Inferior parietal cortex (tissue), 1 donor: ENCODE results near the gene ARID5B.

ENCODE experiments used
- DNase-seq: peaks from one replicate; pipeline ENCODE4 v3.0.0-alpha.2; 2016; ENCODE audit errors: extremely low spot score

Gene ARID5B

DNA sequence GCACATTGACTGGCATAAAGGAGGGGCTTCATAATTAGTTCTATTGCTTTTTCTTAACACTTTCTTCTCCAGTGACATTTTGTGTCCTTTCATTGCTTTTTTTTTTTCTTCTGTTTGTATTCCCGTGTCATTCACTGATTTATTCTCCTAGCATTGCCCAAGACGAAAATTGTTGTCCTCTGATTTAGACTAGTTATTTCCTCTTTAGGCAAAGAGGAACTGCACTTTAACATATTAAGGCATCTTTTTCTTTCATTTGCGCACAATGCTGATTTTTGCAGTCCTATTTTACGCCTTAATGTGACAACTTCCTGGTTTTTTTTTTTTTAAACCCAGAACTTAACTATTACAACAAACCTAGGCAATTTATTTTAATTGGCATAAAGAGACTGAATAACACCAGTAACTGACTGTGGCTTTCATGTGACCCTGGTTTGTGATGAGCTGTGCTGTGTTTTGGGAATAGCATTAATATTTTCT lies 39.7 kb downstream of the ARID5B start:
- no peak for DNase-seq

DNA sequence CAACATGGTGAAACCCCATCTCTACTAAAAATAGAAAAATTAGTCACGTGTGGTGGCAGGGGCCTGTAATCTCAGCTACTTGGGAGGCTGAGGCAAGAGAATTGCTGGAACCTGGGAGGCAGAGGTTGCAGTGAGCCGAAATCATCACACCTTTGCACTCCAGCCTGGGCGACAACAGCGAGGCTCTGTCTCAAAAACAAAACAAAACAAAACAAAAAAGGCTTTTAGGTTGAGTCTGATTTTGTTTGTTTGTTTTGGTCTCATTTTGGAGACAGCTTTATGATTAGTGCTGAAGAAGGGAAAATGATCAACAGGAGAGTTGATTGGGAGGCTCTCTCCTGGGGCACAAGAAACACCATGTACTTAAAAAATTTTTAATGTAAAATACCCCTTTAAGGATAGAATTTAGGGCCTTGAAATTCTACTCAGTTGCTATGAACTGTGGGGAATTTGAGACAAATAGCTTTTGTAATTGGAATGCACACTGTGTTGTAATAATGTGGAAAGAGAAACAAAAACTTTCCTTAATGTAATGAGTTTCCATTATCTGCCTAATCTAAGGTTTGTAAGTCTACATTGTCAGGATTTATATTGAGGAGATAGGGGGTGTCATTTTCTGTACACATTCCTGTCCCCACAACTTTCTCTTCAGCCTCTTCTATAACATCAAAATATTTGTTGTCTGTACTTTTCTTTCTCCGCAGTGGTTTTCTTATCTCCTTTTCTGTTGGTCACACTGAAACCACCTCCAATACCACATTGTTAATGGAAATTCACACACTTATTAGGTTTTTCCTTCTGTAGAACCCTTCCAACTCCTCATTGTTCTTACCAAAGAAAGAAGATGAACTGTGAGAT lies 41.3 kb downstream of the ARID5B start:
- DNase-seq, result no peak

DNA sequence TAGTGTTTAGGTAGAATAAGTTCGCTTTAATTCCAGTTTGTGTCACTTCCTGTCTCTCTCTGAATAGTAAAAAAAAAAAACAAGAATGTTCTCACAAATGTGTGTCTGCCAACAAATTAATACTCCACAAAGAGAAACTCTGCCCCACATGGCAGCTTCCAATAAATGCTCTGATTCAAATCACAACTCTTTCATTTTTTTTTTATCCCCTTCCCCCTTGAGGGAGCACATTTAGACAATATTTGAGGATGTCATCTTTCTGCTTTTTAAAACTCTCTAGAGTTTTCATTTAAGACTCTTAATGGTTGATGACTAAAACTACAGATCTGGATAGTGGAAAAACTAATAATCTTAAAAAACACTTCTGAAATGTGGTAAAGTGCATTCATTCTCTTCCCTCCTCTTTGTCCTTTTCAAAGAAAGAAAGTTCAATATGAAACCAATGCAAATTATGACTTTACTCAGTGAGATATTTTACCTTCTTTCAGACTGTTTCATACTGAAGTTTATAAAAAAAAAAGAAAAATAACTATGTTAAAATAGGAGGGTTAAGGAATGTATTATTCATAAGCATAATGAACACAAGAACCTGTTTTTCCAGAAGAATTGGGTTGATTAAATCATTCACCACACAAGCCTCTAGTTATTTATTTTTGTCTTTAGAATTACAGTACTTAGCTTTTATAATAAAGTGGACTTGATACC lies 42.3 kb downstream of the ARID5B start:
- DNase-seq, result no peak

DNA sequence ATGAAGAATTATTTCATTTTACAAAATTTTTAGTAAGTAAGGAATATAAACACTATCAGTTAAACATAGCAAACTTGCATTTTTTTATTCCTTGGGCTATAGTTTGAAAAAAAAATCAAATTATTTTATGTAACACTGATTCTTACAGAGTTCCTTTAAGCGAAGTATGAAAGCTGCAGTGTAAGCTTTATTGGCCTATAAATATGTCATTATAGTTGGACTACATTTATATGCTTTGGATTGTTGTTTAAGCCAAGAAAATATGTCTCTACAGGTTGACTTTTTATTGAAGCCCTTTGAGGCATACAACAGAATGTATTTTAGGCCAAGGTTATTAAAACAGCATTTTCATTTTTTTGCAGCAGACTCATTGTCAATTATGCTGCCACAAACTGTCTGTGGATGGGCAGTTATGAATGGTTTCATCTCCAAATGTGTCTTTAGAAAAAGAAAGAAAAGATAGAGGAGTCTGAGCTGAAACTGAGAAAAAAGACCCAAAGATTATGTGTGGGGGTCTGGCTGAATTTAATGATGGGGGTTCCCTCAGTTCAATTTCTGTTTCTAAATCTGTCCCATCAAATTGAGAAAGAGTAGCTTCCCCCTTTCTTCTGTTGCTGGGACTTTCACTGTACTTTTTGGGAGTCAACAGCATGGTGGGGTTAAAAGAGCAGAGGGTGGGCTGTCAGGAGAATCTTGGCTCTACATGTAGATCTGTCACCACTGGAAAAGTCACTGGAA lies 43.1 kb downstream of the ARID5B start:
- no peak for DNase-seq

DNA sequence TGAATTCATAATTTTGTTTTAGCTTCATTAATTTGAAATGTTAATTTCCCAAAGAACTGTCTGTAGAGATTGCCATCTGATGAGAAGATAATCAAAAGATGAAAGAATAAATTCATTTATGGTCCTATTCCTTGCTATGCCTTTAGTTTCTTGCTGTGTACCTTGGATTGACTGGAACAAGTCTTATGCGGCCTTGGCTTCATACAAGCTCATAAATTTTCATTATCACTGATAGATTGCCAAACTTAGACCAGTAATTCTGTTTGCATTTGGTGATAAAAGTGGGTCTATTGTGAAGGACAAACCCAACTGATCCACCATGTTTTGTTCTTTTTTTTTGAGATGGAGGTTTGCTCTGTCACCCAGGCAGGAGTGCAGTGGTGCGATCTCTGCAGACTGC lies 48.2 kb downstream of the ARID5B start:
- no peak for DNase-seq

DNA sequence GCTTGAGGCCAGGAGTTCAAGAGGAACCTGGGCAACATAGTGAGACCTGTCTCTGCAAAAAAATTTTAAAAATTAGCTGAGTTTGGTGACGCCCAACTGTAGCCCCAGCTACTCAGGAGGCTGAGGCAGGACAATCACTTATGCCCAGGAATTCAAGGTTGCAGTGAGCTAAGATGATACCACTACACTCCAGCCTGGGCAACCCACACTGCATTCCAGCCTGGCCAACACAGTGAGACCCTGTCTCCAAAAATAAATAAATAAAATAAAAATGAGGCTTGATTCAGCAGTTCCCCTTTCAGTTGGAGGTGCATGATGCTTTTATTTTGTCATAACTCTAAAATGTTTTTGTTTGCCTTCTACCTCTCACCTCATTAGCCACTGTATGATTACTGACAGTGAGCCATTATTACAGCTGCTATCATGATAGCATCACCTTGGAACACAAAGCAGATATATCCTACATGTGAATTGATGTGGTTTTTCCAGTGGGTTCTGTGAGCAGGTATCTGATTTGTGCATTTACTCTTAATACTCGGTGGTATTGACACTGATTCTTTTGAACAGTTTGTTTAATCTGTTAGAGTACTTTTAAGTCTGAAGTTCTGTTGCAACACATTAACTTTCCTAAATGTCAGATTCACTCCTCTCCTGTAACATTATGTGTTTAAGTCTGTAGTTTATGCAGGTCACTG lies 49.1 kb downstream of the ARID5B start:
- no peak for DNase-seq

DNA sequence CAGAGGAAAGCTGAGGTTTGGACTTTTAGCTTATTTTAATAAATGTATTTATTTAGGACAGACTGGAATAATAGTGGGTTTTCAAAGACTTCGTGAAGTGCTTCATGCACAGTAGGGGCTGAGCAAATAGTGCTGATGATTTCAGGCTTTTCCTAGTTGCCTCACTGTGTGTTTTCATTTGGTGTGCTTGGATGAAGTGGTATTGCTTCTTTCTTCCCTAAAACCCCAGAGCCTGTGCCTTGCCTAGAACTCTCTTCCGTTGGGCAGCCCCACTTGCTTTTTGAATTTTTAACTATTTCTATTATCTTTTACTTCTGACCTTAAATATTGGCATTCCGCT lies 49.6 kb downstream of the ARID5B start:
- DNase-seq, result no peak

DNA sequence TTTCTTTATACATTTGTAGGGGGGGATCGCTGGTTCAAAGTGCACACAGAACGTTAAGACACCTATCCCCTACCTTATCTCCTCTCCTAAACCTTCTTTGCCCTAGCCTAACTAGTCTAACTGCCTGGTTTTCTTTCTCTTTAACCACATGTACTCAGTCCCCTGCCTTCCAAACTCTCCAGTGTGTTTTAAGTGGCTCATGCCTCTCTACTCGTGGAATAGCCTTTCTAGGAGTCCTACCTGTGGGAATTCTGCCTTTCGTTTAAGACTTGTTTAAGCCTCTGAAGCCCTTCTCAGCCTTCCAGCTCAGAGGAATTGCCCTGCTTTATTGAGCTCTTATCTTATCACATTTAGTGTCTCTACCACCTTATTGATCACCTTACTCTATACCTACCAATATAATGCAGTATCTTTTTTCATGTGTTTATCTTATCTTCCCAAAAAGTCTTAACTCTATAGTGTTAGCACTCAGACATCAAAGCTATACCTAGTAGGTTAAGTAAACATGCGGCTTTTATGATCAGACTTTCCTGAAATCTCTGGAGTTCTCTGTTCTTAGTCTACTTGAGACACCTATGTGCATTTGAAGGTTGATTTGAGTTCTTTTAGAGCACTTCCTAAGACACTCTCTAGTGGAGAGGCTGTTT lies 50.7 kb downstream of the ARID5B start:
- no peak for DNase-seq

DNA sequence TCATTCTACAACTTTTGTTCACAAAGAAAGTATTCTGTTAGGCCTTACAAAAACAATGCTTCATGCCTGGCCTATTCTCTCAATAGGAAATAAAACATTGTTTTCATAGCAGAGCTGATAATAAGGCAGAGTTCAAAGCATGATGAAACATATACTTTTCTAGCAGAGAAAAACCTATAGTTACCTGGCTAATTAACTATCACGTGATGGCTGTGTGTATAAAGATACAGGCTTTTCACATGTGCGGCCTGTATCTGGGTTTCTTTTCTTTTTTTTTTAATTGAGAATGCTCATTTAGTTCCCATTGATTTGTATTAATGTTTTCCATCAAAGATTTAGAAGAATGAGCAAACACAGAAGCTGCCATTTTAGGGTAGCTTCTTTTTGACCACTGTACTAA lies 51.7 kb downstream of the ARID5B start:
- DNase-seq, result no peak

DNA sequence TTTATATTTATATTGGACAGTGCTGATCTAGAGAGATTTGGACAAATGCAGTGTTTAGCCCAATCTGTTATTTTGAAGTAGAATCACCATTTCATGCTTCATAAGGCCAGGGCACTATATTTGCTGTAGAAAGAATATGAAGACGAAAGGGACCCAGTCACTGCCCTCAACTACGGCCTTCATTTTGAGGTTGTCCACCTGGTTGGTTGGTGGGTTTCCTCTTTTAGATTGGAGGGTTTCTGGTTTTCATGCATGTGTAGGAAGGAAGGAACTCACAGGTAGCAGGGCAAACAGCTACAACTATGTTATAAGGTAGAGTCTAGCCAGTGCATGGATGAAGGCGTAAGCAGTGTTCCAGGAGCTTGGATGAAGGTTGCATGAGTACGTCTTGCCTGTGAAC lies 56.3 kb downstream of the ARID5B start:
- no peak for DNase-seq

DNA sequence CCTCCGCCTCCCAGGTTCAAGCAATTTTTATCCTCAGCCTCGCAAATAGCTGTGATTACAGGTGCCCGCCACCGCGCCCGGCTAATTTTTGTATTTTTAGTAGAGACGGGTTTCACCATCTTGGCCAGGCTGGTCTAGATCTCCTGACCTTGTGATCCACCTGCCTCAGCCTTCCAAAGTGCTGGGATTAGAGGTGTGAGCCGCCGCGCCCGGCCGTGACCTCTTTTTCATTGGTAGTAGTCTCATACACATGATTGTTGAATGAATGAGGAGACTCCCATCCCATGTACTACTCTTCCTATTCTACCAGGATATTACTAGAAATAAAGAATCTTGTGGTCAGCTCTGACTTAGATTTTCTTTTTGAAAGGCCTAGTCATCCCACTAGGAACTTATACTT lies 56.8 kb downstream of the ARID5B start:
- no peak for DNase-seq

DNA sequence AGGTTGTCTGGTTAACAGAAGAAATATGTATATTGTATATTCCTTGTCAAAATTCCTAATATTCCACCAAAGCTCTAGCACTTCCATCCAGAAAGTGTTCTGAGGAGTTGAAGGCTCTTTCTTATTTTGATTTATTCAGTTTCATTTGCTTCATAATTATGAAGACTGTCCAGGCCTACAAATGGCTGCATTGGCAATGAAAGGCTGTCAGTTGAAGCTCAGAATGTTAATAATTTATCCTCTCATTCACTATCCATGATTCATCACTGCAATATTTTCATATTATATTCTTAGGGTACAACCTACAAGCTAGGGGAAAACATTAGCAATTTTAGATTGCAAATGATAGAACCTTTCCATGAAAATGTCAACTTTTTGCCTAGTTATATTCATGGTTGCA lies 57.3 kb downstream of the ARID5B start:
- no peak for DNase-seq

DNA sequence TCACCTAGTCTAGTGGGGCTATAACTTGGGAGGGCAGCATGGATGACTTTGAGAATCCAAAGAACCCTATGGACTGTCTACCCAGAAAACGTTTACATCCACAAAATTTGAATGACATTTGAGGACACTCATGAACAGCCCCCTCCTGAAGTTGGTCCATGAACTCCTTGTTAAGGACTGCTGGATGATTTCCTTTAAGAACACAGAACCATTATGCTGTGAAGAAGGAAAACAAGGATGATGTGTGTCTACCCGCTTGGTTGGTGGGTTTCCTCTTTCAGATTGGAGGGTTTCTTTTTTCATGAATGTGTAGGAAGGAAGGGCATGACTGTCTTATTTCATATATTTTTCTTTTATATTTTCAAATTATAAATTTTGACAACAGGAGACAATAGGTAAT lies 58.3 kb downstream of the ARID5B start:
- no peak for DNase-seq

DNA sequence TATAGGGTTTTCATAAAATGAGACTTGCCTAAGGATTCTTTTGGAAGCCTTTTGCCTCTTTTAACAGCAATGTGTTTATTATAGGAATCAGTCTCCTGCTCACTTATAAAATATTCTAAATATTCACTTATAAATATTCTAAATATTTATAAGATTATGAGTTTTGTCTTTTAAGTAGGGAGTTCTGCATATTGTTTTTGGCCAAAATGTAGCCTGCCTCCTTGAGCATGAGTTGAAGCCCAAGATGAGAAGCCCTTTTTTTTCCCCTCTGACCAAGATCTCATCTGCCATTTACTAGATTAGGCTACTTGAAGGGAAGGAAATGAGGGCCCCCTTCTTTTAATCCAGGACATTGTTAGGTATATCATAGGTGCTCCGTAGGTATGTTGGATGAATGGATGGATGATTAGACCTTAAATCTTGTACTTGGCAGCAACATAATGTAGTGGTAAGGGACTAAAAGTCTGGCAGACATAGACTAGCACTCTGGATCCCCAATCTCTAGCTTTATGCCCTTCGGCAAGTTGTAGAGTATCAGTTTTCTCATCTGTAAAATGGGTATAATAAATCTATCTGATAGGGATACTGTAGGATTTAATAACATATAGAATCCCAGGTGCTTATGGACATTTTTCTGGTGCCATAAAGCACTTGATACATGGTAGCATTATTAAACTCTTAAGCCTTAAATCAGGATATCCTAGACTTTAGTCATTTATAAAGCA lies 59.1 kb downstream of the ARID5B start:
- DNase-seq, result no peak

DNA sequence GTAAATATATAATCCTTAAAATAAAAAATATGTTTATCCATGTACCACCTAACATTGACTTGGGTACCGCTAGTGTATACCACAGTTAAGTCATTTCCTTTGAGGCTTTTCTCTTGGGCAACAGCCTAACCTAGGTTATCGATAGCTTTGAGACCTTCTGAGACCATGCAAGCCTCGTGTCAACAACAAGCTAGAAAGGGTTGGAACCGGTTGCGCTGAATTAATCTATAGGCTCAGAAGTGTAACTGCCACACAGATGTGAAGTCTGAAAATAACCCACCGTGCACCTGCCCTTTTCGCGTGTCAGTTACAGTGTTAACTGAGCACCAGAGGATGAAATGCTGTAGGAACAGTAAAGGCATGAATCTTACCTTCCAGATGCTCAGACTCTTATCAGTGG lies 59.8 kb downstream of the ARID5B start:
- DNase-seq, result no peak

DNA sequence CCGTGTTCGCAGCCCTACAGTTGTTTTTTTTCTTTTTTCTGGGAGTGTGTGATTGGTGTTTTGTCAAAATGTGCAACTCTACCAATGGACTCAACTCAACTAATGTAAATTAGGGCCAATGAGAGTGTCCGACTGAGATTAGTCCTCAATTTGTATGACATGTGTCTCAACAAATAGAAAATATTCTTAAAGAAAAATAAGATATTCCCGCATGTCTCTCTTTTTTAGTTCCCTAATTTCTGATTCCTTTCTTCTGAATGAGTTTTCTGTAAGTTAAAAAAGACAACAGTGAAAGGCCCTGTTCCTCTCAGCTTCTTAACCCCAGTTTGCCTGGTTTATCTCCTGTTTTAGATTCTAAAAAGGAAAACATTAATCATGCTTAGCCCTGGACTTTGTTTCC lies 61.5 kb downstream of the ARID5B start:
- no peak for DNase-seq

DNA sequence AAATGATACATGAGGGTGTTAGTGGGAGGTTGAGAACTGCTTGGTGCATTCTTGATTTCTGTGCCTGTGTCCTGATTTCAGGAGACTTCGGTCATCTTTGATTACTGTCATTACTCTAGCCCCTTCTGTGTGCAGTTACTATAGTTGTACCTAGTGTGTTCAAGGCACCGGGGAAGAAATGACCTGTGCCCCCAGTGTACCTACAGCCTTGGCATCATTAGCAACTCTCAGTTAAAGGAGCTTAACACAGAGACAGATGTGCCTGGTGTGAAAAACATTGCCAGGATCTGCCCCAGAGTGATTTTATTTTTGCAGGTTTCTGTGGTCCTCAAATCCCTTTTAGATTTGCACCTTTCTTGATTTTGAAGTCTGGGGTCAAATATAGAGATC lies 62.2 kb downstream of the ARID5B start:
- DNase-seq, result no peak

DNA sequence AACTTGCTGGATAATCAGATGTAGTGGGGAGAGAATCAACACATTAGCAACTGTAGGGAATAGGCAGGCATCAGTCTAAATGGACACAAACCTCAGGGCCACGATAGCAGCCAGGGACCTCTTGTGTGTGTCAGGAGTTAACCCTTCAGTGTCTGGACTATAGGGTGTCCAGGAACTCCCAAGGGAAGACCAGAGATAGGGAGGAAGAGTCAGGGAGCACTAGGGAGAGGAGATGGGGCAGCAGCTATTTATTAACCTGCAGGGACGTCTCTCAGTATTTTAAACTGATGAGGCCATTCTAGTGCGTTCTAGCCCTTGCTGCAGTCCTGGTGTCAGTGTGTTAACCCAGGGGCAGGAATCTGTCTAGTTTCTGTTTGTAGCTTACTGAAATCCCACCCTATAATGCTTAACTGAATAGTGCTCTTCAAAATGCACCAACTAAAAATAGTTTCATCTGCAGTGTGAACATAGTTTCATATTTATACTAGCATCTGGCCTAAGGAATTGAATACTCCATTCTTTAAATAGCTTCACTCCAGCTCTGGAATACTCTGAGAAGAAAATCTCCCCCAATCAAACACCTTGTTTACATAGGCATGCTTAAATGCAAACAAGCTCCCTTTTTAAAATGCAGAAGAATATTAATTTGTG lies 62.7 kb downstream of the ARID5B start:
- no peak for DNase-seq

DNA sequence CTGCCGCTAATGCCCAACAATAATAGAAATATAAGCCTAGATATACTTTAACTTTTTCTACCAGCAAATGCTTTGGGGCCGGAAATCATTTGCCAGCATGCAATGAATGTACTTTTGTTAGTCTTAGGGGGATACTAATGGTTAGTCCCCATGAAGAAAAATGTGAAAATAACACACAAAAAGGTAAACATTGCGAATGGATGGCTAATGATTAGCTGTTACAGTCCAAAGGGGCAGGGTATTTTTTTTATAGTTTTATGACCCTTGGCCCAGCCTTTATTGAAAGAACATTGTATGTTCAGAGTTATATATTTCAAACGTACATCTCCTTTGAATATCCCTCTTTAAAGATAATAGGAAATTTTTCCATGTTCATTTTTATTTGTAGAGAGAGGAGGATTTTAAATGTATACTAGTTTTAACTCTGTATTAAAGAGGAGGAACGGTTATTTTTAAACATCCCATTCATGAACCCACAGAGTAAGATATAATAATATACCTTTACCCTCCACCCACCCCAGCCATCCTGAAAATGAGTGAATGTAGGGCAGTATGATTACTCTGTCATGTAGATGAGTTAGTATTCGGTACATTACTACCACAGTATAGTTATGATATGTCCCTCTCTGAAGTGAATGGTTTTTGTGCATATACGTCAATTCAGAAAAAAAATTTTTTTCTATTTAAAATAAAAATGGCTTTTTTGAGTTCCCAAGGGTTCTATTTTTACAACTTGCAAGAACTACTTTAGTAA lies 63.6 kb downstream of the ARID5B start:
- DNase-seq, result no peak
